ENCODE measurements around the gene VPS51. TPM values are rescaled to one million over a fixed set of nuclear protein-coding genes. Genes with fewer than 3 reads are reported as not detected.

The VPS51 gene
- total and polyA plus RNA-seq, 2 of the 13 experiments (the other 11 are each of a cell fraction or from before 2014, with no cell fraction given): 76.3 to 90.6 TPM

DNA sequence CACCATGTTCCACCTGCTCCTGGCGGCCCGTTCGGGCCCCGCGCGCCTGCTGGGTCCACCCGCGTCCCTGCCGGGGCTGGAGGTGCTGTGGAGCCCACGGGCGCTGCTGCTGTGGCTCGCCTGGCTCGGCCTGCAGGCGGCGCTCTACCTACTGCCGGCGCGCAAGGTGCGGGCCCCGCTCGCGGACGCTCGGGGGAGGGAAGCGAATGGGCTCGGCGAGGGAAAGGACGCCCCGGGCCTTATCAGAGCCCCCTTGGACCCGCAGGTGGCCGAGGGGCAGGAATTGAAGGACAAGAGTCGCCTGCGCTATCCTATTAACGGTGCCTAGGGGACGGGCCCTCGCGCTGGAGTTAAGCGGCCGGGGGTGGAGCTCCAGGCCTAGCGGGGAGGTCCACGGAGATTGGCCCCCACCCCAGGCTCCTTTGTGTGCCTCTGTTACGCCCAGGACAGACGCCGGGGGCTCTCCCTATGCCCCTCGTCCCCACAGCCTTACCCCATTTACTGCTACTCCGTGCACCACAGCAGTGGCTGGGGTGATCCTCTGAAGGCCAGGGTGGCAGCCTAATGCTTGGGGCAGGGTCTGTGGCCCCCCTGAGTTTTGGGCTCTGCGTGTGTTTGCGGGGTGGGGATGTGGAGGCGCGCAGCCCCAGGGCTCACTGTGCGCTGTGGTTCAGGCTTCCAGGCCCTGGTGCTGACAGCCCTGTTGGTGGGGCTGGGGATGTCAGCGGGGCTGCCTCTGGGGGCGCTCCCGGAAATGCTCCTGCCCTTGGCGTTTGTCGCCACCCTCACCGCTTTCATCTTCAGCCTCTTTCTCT, 16.7 kb downstream of the VPS51 start (continued):
- TF ChIP-seq, protein P1, sequence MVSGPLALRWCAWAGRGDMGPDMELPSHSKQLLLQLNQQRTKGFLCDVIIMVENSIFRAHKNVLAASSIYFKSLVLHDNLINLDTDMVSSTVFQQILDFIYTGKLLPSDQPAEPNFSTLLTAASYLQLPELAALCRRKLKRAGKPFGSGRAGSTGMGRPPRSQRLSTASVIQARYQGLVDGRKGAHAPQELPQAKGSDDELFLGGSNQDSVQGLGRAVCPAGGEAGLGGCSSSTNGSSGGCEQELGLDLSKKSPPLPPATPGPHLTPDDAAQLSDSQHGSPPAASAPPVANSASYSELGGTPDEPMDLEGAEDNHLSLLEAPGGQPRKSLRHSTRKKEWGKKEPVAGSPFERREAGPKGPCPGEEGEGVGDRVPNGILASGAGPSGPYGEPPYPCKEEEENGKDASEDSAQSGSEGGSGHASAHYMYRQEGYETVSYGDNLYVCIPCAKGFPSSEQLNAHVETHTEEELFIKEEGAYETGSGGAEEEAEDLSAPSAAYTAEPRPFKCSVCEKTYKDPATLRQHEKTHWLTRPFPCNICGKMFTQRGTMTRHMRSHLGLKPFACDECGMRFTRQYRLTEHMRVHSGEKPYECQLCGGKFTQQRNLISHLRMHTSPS (CRISPR knock-in tag; IDR thresholded peaks at IDR 0.05; ENCODE audit: low read depth): peak; percentile 49; the same call in 1 of the 2 replicates
- TF ChIP-seq ZZZ3 (CRISPR knock-in tag; IDR thresholded peaks at IDR 0.05; ENCODE audit: borderline replicate concordance): no peak
- TF ChIP-seq, protein P2, sequence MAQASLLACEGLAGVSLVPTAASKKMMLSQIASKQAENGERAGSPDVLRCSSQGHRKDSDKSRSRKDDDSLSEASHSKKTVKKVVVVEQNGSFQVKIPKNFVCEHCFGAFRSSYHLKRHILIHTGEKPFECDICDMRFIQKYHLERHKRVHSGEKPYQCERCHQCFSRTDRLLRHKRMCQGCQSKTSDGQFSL (CRISPR knock-in tag; IDR thresholded peaks at IDR 0.05): peak; percentile 31; the same call in 1 of the 2 replicates
- peak; percentile 68; the same call in 1 of the 2 replicates for TF ChIP-seq ZNF800 (CRISPR knock-in tag; IDR thresholded peaks at IDR 0.05)
- peak; percentile 43; the same call in 1 of the 2 replicates for TF ChIP-seq ISL2 (CRISPR knock-in tag; IDR thresholded peaks at IDR 0.05)
- TF ChIP-seq ZNF556 (CRISPR knock-in tag; IDR thresholded peaks at IDR 0.05; ENCODE audit: borderline replicate concordance): peak; percentile 51; the same call in 1 of the 2 replicates
- TF ChIP-seq, protein P3, sequence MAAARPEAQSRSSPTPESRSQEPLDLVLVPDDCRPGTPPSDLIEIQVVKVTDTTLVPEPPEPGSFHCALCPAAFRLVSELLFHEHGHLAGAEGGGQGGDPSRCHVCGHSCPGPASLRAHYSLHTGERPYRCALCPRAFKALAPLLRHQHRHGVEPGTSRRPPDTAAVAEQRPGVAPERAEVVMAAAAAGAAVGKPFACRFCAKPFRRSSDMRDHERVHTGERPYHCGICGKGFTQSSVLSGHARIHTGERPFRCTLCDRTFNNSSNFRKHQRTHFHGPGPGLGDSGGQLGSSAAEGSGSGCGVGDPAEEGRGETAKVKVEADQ (CRISPR knock-in tag; IDR thresholded peaks at IDR 0.05; ENCODE audit: borderline replicate concordance): no peak
- TF ChIP-seq HOXA9 (CRISPR knock-in tag; IDR thresholded peaks at IDR 0.05; ENCODE audit: borderline replicate concordance): peak; percentile 71; the same call in 1 of the 2 replicates
- TF ChIP-seq, protein P4, sequence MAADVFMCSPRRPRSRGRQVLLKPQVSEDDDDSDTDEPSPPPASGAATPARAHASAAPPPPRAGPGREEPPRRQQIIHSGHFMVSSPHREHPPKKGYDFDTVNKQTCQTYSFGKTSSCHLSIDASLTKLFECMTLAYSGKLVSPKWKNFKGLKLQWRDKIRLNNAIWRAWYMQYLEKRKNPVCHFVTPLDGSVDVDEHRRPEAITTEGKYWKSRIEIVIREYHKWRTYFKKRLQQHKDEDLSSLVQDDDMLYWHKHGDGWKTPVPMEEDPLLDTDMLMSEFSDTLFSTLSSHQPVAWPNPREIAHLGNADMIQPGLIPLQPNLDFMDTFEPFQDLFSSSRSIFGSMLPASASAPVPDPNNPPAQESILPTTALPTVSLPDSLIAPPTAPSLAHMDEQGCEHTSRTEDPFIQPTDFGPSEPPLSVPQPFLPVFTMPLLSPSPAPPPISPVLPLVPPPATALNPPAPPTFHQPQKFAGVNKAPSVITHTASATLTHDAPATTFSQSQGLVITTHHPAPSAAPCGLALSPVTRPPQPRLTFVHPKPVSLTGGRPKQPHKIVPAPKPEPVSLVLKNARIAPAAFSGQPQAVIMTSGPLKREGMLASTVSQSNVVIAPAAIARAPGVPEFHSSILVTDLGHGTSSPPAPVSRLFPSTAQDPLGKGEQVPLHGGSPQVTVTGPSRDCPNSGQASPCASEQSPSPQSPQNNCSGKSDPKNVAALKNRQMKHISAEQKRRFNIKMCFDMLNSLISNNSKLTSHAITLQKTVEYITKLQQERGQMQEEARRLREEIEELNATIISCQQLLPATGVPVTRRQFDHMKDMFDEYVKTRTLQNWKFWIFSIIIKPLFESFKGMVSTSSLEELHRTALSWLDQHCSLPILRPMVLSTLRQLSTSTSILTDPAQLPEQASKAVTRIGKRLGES (CRISPR knock-in tag; IDR thresholded peaks at IDR 0.05; ENCODE audit: borderline replicate concordance): 0 out of 2 replicates have a peak, but pooled peaks have one; percentile 27
- peak; percentile 36; the same call in 1 of the 2 replicates for TF ChIP-seq NFKB2 (CRISPR knock-in tag; IDR thresholded peaks at IDR 0.05; ENCODE audit: borderline replicate concordance)
- TF ChIP-seq SMAD3 (CRISPR knock-in tag; IDR thresholded peaks at IDR 0.05): no peak
- TF ChIP-seq ZNF770 (CRISPR knock-in tag; IDR thresholded peaks at IDR 0.05): no peak
- 0 out of 2 replicates have a peak, but pooled peaks have one; percentile 36 for TF ChIP-seq ZKSCAN8 (CRISPR knock-in tag; IDR thresholded peaks at IDR 0.05; ENCODE audit: borderline replicate concordance)
- TF ChIP-seq, protein P5, sequence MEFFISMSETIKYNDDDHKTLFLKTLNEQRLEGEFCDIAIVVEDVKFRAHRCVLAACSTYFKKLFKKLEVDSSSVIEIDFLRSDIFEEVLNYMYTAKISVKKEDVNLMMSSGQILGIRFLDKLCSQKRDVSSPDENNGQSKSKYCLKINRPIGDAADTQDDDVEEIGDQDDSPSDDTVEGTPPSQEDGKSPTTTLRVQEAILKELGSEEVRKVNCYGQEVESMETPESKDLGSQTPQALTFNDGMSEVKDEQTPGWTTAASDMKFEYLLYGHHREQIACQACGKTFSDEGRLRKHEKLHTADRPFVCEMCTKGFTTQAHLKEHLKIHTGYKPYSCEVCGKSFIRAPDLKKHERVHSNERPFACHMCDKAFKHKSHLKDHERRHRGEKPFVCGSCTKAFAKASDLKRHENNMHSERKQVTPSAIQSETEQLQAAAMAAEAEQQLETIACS (CRISPR knock-in tag; IDR thresholded peaks at IDR 0.05): no peak; the same call in 1 of the 2 replicates
- no peak for TF ChIP-seq NCOA5 (CRISPR knock-in tag; IDR thresholded peaks at IDR 0.05)
